SH-SY5Y (cell line): Measurements from ENCODE around the gene SLC6A3.

ENCODE experiments used
- GATA2 ChIP-seq: IDR thresholded peaks from 2 replicates; pipeline ENCODE4 v1.6.1; 2011; ENCODE audit warnings: mild to moderate bottlenecking, low read depth, low read length
- GATA3 ChIP-seq: IDR thresholded peaks from 2 replicates; pipeline ENCODE4 v1.6.1; 2011; ENCODE audit warnings: low read depth, mild to moderate bottlenecking, low read length, moderate library complexity

Gene SLC6A3

GRCh38 chr5:1441166-1441865 lies 3.9 kb downstream of the SLC6A3 start:
- TF ChIP-seq GATA2: no peak
- TF ChIP-seq GATA3: no peak

DNA sequence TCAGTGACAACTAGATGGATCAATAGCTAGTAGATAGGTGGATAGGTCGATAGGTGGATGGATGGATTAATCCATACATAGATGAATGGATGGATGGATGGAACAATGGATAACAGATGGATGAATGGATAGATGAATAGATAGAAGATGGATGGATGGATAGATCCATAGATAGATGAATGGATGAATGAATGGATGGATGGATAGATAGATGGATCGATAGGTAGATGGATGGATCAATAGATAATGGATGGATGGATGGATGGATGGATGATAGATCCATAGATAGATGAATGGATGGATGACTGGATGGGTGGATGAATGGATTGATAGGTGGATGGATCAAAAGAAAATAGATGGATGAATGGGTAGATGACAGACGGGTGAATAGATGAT lies 5.1 kb downstream of the SLC6A3 start:
- TF ChIP-seq GATA2: no peak
- no peak for TF ChIP-seq GATA3

- TF ChIP-seq GATA3 (no peak), GATA2 (no peak)
Observed at GRCh38 chr5:1439388-1440097, 5.7 kb downstream of the SLC6A3 start.

GRCh38 chr5:1438871-1439270 lies 6.4 kb downstream of the SLC6A3 start:
- TF ChIP-seq GATA2 (no peak), GATA3 (no peak)

DNA sequence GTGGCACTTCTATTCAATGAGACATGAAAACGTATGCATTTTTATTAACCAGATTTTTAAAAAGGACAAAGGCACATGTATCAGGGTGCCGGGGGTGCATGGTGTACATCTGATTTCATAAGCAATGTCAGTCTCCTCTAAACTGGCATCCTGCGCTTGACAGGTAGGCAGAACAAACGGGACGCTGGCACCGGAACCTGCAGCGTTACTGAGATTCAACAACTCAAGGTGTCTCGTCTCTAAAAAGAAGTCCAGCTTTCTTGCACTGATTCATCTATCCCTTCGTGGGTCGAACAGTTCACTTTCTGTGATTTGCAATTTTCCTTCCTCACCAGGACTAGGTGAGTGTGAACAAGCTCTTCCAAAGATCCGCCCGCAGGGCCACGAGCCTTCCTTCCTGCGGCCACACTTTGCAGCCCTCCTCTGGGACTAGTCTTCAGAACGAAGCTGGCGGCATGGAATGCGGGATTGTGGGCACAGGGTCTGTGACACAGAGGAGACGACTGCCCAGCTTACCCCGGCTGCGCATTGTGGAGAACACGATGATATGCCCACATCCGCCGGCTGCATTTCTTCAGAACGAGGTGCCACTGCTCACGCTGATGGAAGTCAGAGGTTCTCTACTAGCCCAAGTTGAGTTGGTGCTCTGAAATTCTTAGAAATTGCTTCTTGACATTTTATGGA lies 7.2 kb downstream of the SLC6A3 start:
- TF ChIP-seq GATA3 (no peak), GATA2 (no peak)

- no peak for TF ChIP-seq GATA2
Observed at GRCh38 chr5:1437226-1437829, 7.9 kb downstream of the SLC6A3 start.

DNA sequence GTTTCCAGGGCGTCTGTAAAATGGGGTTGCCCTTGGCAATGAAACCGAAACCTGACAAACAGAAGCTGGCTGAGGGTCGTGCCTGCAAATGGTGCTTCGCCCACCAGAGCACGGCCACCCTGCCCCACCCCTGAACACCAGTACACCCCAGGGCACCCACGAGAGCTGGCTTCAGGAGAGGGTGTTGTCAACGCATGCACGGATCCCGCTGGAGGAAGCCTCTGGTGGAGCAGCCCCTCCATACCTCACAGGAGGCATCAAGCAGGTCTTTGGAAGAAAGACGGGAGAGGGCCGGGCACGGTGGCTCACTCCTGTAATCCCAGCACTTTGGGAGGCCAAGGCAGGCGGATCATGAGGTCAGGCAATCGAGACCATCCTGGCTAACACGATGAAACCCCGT lies 8.6 kb downstream of the SLC6A3 start:
- TF ChIP-seq GATA2 (no peak), GATA3 (no peak)

DNA sequence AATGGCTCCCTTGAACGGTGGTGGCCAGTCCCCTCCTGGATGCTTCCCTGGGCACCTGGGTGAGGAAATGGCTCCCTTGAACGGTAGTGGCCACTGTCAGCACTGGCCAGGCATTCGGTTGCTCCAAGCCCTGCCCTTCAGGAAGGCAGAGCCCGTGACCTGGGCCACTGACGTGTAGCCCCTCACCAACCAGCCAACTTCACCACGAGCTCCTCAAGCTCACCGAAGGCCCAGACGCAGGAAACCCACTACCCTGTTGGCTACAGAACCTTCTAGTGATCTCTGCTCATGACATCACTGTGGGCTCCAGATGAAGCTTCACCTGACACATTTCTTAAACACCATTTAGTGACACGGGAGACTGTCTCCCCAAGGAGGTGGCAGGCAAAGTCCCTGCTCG lies 9.2 kb downstream of the SLC6A3 start:
- TF ChIP-seq GATA2 (no peak), GATA3 (no peak)

DNA sequence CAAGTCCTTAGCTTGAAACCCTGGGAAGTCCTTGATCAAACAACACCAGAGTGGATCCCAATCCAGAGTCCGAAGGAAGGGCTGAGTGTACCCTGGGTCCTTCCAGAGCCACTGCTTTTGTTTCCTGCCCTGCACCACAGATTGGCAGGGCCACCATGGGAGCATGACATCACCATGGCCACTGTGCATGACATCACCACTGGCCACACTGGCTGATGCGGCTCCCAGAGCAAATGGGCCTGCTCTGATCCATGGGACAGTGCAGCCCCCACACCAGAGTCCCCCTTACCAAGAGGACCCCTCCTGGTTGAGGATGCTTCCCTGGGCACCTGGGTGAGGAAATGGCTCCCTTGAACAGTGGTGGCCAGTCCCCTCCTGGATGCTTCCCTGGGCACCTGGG lies 9.9 kb downstream of the SLC6A3 start:
- TF ChIP-seq GATA2 (no peak), GATA3 (no peak)

DNA sequence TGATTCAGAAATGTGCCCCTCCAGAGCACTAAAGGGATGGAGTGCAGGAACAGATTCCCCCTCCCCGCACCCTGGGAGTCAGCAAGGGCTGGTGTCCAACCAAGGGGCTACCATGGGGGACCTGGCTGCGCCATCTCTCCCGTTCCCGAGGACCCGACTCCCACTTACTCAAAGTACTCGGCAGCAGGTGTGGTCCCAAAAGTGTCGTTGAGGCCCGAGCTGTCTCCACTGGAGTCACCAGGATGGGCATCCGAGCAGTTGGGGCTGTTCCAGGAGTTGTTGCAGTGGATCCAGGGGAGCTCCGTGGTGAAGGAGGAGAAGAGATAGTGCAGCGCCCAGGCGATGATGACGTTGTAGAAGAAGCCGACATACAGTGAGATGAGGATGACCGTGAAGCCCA lies 12.9 kb downstream of the SLC6A3 start:
- TF ChIP-seq GATA3 (no peak), GATA2 (no peak)

- TF ChIP-seq GATA2 (no peak), GATA3 (no peak)
Observed at GRCh38 chr5:1431896-1432295, 13.3 kb downstream of the SLC6A3 start.

GRCh38 chr5:1431021-1431811 lies 14.0 kb downstream of the SLC6A3 start:
- TF ChIP-seq GATA3: no peak
- TF ChIP-seq GATA2: no peak

GRCh38 chr5:1430121-1430795 lies 15.0 kb downstream of the SLC6A3 start:
- TF ChIP-seq GATA2 (no peak), GATA3 (no peak)
